Measurements from ENCODE around the gene STPG1.

GRCh38 chr1:24443241-24443656 is 29.7 kb upstream of the STPG1 start:
- no peak for TF ChIP-seq CTCF (IDR thresholded peaks at IDR 0.05; ENCODE audit: extremely low read depth in 1 of 2, insufficient read depth in 1 of 2, low read depth in 1 of 2, low read length in 2 of 2)
- TF ChIP-seq MAX (IDR thresholded peaks at IDR 0.05; ENCODE audit: insufficient read depth, insufficient read length), result no peak
- no peak for TF ChIP-seq POLR2A (IDR thresholded peaks at IDR 0.05; ENCODE audit: low read depth, low read length)
- no peak for TF ChIP-seq MYC (IDR thresholded peaks at IDR 0.05; ENCODE audit: low read depth, low read length)
- no peak for TF ChIP-seq EZH2 (IDR thresholded peaks at IDR 0.05; ENCODE audit: borderline replicate concordance, low read depth, low read length, severe bottlenecking)
- no peak for TF ChIP-seq POLR2AphosphoS5 (IDR thresholded peaks at IDR 0.05; ENCODE audit: insufficient read depth, low read depth, low read length)
- TF ChIP-seq GATA2 (IDR thresholded peaks at IDR 0.05; ENCODE audit: insufficient read depth, insufficient read length, low read depth, low read length), result no peak
- no peak for TF ChIP-seq FOS (IDR thresholded peaks at IDR 0.05; ENCODE audit: borderline replicate concordance, insufficient read depth, low read length)
- TF ChIP-seq JUN (IDR thresholded peaks at IDR 0.05; ENCODE audit: borderline replicate concordance, insufficient read depth, insufficient read length, low read depth), result no peak

Measured in endothelial cell of umbilical vein (primary cell).